ENCODE results near the gene ABHD16A.

GRCh38 chr6:31713991-31714684, 11.0 kb upstream of the ABHD16A start:
- TF ChIP-seq POLR2AphosphoS5 (IDR thresholded peaks at IDR 0.05; ENCODE audit: borderline replicate concordance, low read depth, low read length) (no peak), EZH2 (IDR thresholded peaks at IDR 0.05) (no peak), FOXP2 (optimal IDR thresholded peaks at IDR 0.05; ENCODE audit: control extremely low read depth, extremely low read length, insufficient read depth) (no peak)
